GM12878 (cell line): ENCODE measurements around the gene CRELD2. TPM values are rescaled to one million over a fixed set of nuclear protein-coding genes. Genes with fewer than 3 reads are reported as not detected.

Experiments
- ATAC-seq: fragments of 200-7000 bp; cut with Tn5 transposase; 3 replicates; pipeline ENCODE4 v1.9.1; 2020; ENCODE audit warnings: mild to moderate bottlenecking, moderate library complexity
- BruUV-seq: library from RNA; stranded (reverse); fragments of 400-500 nt; replicated peaks from 2 replicates; lab custom pipeline; 2021; lab: Mats Ljungman, UMichigan
- CTCF ChIA-PET: fragments of 300-600 bp; sonication (Branson Sonifier 250); formaldehyde crosslinking; extraction: SDS; loops from one replicate; lab custom pipeline; 2021; ENCODE audit warnings: inconsistent platforms; lab: Yijun Ruan, JAX
- POLR2A ChIA-PET: fragments of 350-600 bp; formaldehyde crosslinking; extraction: SDS; loops from one replicate; lab custom pipeline; 2021; ENCODE audit warnings: inconsistent platforms; lab: Charles Lee
- RAD21 ChIA-PET: fragments of 300-600 bp; sonication (Branson Sonifier 250); formaldehyde crosslinking; loops from one replicate; lab custom pipeline; 2023; ENCODE audit warnings: antibody characterized with exemption; ENCODE audit not compliant: unreplicated experiment; lab: Charles Lee
- SMC1A ChIA-PET: fragments of 300-600 bp; sonication (Branson Sonifier 250); formaldehyde crosslinking; loops from one replicate; lab custom pipeline; 2023; ENCODE audit not compliant: unreplicated experiment, uncharacterized antibody; lab: Charles Lee
- DNase-seq: peaks from one replicate; pipeline ENCODE4 v3.0.0-alpha.2; 2011; ENCODE audit warnings: low read depth, low spot score
- FAIRE-seq: peaks from 3 replicates; lab custom pipeline; 2011; peaks lifted over from hg19 to GRCh38; lab: Jason Lieb, UNC
- H2AFZ ChIP-seq: 2 replicates; pipeline ENCODE4 v1.6.0; 2011; ENCODE audit warnings: low read depth, low read length, control low read depth; ENCODE audit not compliant: control insufficient read depth
- H3K27ac ChIP-seq: 2 replicates; pipeline ENCODE4 v1.5.1; 2011; ENCODE audit warnings: control low read depth; ENCODE audit not compliant: control insufficient read depth, insufficient read depth
- H3K27me3 ChIP-seq, 2 experiments: replicated peaks in 1 of 2; 2 replicates each; pipeline versions ENCODE4 v1.6.0 to v1.6.1; 2011; ENCODE audit warnings: low read length in 1 of 2; ENCODE audit not compliant: control insufficient read depth in 2 of 2, insufficient read depth in 2 of 2
- H3K36me3 ChIP-seq, 2 experiments: 2 replicates each; pipeline ENCODE4 v1.5.1; 2011; ENCODE audit warnings: low read length in 1 of 2; ENCODE audit not compliant: control insufficient read depth in 2 of 2, insufficient read depth in 2 of 2
- H3K4me1 ChIP-seq: 2 replicates; pipeline ENCODE4 v1.6.1; 2011; ENCODE audit warnings: mild to moderate bottlenecking, low read length, moderate library complexity, mixed read lengths; ENCODE audit not compliant: control insufficient read depth, insufficient read depth
- H3K4me2 ChIP-seq: 2 replicates; pipeline ENCODE4 v1.6.0; 2011; ENCODE audit warnings: control low read depth; ENCODE audit not compliant: control insufficient read depth, insufficient read depth
- H3K4me3 ChIP-seq: fragments of 200-600 bp; sonication (generic); 2 replicates; pipeline ENCODE4 v1.5.1; 2016
- H3K79me2 ChIP-seq: 2 replicates; pipeline ENCODE4 v1.6.0; 2011; ENCODE audit warnings: low read length; ENCODE audit not compliant: control insufficient read depth, insufficient read depth
- H3K9ac ChIP-seq: 2 replicates; pipeline ENCODE4 v1.8.0; 2011; ENCODE audit warnings: low read length, control low read depth, mixed read lengths; ENCODE audit not compliant: control insufficient read depth, insufficient read depth
- H3K9me3 ChIP-seq: replicated peaks from 3 replicates; pipeline ENCODE4 v1.5.1; 2011; ENCODE audit warnings: mild to moderate bottlenecking, low read length; ENCODE audit not compliant: control insufficient read depth, insufficient read depth
- H4K20me1 ChIP-seq: 2 replicates; pipeline ENCODE4 v1.6.0; 2011; ENCODE audit not compliant: control insufficient read depth, insufficient read depth
- CHD4 ChIP-seq: fragments of 200-600 bp; sonication (generic); IDR thresholded peaks from 2 replicates; pipeline ENCODE4 v1.6.1; 2016; ENCODE audit warnings: mild to moderate bottlenecking
- DPF2 ChIP-seq: fragments of 450-650 bp; IDR thresholded peaks from 2 replicates; pipeline ENCODE4 v1.6.1; 2017; ENCODE audit warnings: mild to moderate bottlenecking
- IRF4 ChIP-seq: IDR thresholded peaks from 2 replicates; pipeline ENCODE4 v1.6.1; 2011; ENCODE audit warnings: low read depth, low read length
- PML ChIP-seq: IDR thresholded peaks from 2 replicates; pipeline ENCODE4 v1.6.1; 2012; ENCODE audit warnings: low read length, inconsistent platforms
- POLR2A ChIP-seq: IDR thresholded peaks from 2 replicates; pipeline ENCODE4 v1.6.1; 2011; ENCODE audit warnings: low read depth, mild to moderate bottlenecking, low read length
- ZNF622 ChIP-seq: fragments of 450-650 bp; IDR thresholded peaks from 2 replicates; pipeline ENCODE4 v1.6.1; 2017; ENCODE audit warnings: mild to moderate bottlenecking, inconsistent platforms
- WGBS: methylation state at CpG from one replicate; pipeline ENCODE4 v1.1.6; 2016; ENCODE audit warnings: low lambda C conversion rate; ENCODE audit not compliant: insufficient replicate concordance, insufficient coverage; ENCODE audit errors: missing lambda C conversion rate; 5-methylcytosine and 5-hydroxymethylcytosine counted together
- in situ Hi-C: fragments of 300-500 bp; cut with MboI; formaldehyde crosslinking; loops from 9 replicates; pipeline ENCODE4 v1.14.3; 2018; ENCODE audit warnings: mixed read lengths
- intact Hi-C: fragments of 100-400 bp; cut with micrococcal nuclease; formaldehyde crosslinking; loops from one replicate; pipeline ENCODE4 v1.14.2; 2022; ENCODE audit not compliant: unreplicated experiment
- polyA plus RNA-seq, 11 experiments: library from polyadenylated mRNA; depleted of rRNA in 4 of 11; unstranded in 6 of 11; stranded (reverse) in 5 of 11; fragments of >200 nt; fragmentation: Nextera tagmentation in 4 of 11; fragmentation: Illumina TruSeq in 1 of 11; extraction: Ambion mirVana in 4 of 11; extraction: Trizol in 1 of 11; gene quantifications; 1 replicate in 1 of 11; 2 replicates in 10 of 11; pipeline versions ENCODE4 v1.2.1 to v1.2.3, GENCODE V29; 2011 to 2016; ENCODE audit warnings: inconsistent platforms in 2 of 11, missing spikeins in 2 of 11, low read depth in 1 of 11
- total RNA-seq, 4 experiments: library from RNA; depleted of rRNA in 3 of 4; stranded (reverse); fragments of >200 nt in 3 of 4; fragmentation: Illumina TruSeq in 1 of 4; extraction: Trizol in 1 of 4; gene quantifications; 2 replicates each; pipeline versions ENCODE4 v1.2.1 to v1.2.3, GENCODE V29; 2013 to 2021
- TF ChIP-seq, protein P1 (sequence below): fragments of 450-650 bp; IDR thresholded peaks from 2 replicates; pipeline ENCODE4 v1.6.1; 2016; ENCODE audit warnings: mild to moderate bottlenecking
- TF ChIP-seq, protein P2 (sequence below): fragments of 450-650 bp; IDR thresholded peaks from 2 replicates; pipeline ENCODE4 v1.6.1; 2018; ENCODE audit warnings: borderline replicate concordance, mild to moderate bottlenecking; ENCODE audit not compliant: partially characterized antibody

Gene CRELD2
- total and polyA plus RNA-seq, 10 of the 15 experiments (the other 5 are each of a cell fraction or from before 2014, with no cell fraction given), result 9.4 to 111 (median 25.9) TPM

DNA sequence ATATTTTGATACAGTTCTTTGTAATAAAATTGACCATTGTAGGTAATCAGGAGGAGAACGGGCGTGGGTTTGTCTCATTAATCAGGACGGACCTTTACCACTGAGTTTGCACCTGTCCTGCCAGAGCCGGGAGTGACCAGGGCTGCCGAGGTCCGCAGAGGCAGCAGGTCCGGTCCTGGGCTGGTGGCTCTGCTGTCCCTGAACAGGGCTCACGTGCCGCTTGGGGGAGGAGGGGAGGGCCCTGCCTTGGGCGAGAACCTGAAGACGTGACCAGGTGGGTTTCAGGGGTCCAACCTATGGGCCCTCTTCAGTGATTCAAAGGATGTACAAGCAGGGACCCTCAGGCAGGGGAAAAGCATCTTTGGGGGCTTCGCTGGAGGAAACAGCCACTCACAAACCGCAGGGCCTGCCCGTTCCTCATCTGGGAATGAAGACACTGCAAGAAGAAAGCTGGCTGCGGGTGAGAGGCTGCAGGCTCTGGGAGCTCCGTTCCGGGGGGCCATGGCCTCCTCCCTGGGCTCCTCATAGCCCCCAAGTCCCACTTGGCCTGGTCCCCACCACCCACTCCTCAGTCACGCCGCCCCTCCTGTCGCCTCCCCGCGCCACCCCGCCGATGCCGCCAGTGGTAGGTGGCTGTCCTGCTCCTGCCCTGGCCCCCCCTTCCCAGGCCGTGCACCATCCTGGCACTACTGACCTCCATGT lies 9.2 kb downstream of the CRELD2 start:
- Histone ChIP-seq H3K4me2 (no peak overlapping the region), H3K36me3 (peaks cover 0 to 2% of the 10 kb centered on the region in 2 experiments; a peak in 3 of 4 replicates), H3K9me3 (no peaks in the 10 kb centered on the region), H3K27ac (no peak overlapping the region), H4K20me1 (no peaks in the 10 kb centered on the region), H2AFZ (no peak overlapping the region), H3K27me3 (no peaks in the 10 kb centered on the region), H3K4me3 (no peak overlapping the region), H3K79me2 (no peaks in the 10 kb centered on the region; the same call in 1 of the 2 replicates), H3K9ac (no peak overlapping the region), H3K4me1 (peaks cover 56% of the 10 kb centered on the region)
- BruUV-seq, result no TSS peak
- CTCF ChIA-PET, result interaction anchor here (1.6 to 2.2 kb wide), 2 partner anchors 102 to 160 kb away, joined by 5 to 8 read pairs; no protein-coding TSS in a partner anchor
- DNase-seq (no peak), ATAC-seq (no peak), FAIRE-seq (no peak)
- WGBS, result 94% methylated on average over 24 of the region's 26 CpGs
- intact Hi-C loops, result no loop called here
- no peak for TF ChIP-seq DPF2
- TF ChIP-seq, protein P1, sequence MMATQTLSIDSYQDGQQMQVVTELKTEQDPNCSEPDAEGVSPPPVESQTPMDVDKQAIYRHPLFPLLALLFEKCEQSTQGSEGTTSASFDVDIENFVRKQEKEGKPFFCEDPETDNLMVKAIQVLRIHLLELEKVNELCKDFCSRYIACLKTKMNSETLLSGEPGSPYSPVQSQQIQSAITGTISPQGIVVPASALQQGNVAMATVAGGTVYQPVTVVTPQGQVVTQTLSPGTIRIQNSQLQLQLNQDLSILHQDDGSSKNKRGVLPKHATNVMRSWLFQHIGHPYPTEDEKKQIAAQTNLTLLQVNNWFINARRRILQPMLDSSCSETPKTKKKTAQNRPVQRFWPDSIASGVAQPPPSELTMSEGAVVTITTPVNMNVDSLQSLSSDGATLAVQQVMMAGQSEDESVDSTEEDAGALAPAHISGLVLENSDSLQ, result no peak
- no peak for TF ChIP-seq PML
- no peak for TF ChIP-seq IRF4
- no peak for TF ChIP-seq ZNF622
- TF ChIP-seq, protein P2, sequence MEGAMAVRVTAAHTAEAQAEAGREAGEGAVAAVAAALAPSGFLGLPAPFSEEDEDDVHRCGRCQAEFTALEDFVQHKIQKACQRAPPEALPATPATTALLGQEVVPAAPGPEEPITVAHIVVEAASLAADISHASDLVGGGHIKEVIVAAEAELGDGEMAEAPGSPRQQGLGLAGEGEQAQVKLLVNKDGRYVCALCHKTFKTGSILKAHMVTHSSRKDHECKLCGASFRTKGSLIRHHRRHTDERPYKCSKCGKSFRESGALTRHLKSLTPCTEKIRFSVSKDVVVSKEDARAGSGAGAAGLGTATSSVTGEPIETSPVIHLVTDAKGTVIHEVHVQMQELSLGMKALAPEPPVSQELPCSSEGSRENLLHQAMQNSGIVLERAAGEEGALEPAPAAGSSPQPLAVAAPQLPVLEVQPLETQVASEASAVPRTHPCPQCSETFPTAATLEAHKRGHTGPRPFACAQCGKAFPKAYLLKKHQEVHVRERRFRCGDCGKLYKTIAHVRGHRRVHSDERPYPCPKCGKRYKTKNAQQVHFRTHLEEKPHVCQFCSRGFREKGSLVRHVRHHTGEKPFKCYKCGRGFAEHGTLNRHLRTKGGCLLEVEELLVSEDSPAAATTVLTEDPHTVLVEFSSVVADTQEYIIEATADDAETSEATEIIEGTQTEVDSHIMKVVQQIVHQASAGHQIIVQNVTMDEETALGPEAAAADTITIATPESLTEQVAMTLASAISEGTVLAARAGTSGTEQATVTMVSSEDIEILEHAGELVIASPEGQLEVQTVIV, result no peak
- peak; percentile 12; the same call in 1 of the 2 replicates for TF ChIP-seq POLR2A
- TF ChIP-seq CHD4, result no peak
- RAD21 ChIA-PET, result interaction anchor here (1.1 to 1.3 kb wide), 2 partner anchors 103 to 160 kb away, joined by 3 to 4 read pairs; no protein-coding TSS in a partner anchor
- in situ Hi-C loops, result no loop called here
- SMC1A ChIA-PET, result interaction anchor here (0.7 to 1.0 kb wide), 2 partner anchors 103 to 160 kb away, joined by 3 read pairs; no protein-coding TSS in a partner anchor
- POLR2A ChIA-PET, result interaction anchor here (0.6 to 2.2 kb wide), 3 partner anchors 11 to 52 kb away, joined by 3 to 5 read pairs (median 3); no protein-coding TSS in a partner anchor
